Measurements from ENCODE around the gene SCARF2.
"Not testable (repeated sequence)": the region's sequence is repeated elsewhere in the genome, so short reads cannot be mapped to it uniquely, and the experiment has no call there.

SCARF2 gene

DNA sequence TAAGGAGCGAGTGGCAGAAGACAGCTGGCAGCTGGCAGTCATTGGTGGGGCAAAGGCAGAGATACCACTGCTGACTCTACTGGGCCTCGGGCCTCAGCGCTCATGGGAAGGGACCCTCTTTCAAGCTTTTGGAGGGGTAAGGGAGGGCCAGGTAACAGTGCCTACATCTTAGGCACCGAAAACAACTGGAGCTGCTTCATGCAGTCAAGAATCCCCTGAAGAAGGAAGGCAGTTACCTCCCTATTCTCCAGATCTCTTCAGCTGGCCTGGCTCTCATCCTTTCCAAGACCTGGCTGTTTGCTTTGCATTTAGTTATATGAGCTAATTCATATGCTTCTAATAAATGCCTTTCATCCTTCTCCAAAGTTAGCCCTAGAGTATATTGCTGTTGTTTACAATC is 59.5 kb downstream of the SCARF2 start:
- no peak overlapping the region for H3K9ac ChIP-seq (ENCODE audit: low read length)
- no peak overlapping the region for H3K4me2 ChIP-seq (ENCODE audit: low read length)

DNA sequence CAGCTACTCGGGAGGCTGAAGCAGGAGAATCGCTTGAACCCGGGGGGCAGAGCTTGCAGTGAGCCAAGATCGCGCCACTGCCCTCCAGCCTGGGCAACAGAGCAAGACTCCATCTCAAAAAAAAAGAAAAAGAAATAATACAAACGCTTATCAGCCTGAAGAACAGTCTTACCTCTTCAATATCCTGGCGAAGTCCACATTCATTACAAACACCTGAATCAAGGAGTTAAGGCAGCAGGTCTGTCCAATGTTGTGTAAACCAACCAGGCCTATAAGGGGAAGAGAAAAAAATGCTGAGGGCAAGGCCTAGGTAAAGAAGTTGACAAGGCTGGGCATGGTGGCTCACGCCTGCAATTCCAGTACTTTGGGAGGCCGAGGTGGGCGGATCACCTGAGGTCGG is 60.6 kb downstream of the SCARF2 start:
- H3F3A ChIP-seq (ENCODE audit: insufficient read depth, low read length); H4K20me1 ChIP-seq (ENCODE audit: insufficient read depth, low read length); H3K9me3 ChIP-seq (ENCODE audit: low read length); H3K9me2 ChIP-seq (ENCODE audit: low read depth, low read length); H3K4me2 ChIP-seq (ENCODE audit: low read length); H3K36me3 ChIP-seq (ENCODE audit: insufficient read depth, low read length); H3K9ac ChIP-seq (ENCODE audit: low read length); H3K27ac ChIP-seq (ENCODE audit: low read depth, low read length, poor library complexity, severe bottlenecking); H3K4me1 ChIP-seq (ENCODE audit: insufficient read depth, low read length, severe bottlenecking); H2AFZ ChIP-seq (ENCODE audit: low read length); H3K27me3 ChIP-seq (ENCODE audit: insufficient read depth, low read length); H3K4me3 ChIP-seq (ENCODE audit: low read depth, low read length, poor library complexity, severe bottlenecking); H3K79me2 ChIP-seq (ENCODE audit: insufficient read depth, low read length): not testable (repeated sequence)

More for the DNA sequence above, 59.5 kb downstream of the SCARF2 start:
- Histone ChIP-seq H3K9me2 (ENCODE audit: low read depth, low read length) (no peaks in the 10 kb centered on the region), H2AFZ (ENCODE audit: low read length) (no peak overlapping the region), H3K27ac (ENCODE audit: low read depth, low read length, poor library complexity, severe bottlenecking) (no peak overlapping the region), H3F3A (ENCODE audit: insufficient read depth, low read length) (no peaks in the 10 kb centered on the region), H4K20me1 (ENCODE audit: insufficient read depth, low read length) (no peaks in the 10 kb centered on the region), H3K4me3 (ENCODE audit: low read depth, low read length, poor library complexity, severe bottlenecking) (no peak overlapping the region), H3K4me1 (ENCODE audit: insufficient read depth, low read length, severe bottlenecking) (no peaks in the 10 kb centered on the region), H3K9me3 (ENCODE audit: low read length) (no peaks in the 10 kb centered on the region), H3K79me2 (ENCODE audit: insufficient read depth, low read length) (no peaks in the 10 kb centered on the region), H3K36me3 (ENCODE audit: insufficient read depth, low read length) (no peaks in the 10 kb centered on the region), H3K27me3 (ENCODE audit: insufficient read depth, low read length) (no peaks in the 10 kb centered on the region)
- TF ChIP-seq, protein P1, sequence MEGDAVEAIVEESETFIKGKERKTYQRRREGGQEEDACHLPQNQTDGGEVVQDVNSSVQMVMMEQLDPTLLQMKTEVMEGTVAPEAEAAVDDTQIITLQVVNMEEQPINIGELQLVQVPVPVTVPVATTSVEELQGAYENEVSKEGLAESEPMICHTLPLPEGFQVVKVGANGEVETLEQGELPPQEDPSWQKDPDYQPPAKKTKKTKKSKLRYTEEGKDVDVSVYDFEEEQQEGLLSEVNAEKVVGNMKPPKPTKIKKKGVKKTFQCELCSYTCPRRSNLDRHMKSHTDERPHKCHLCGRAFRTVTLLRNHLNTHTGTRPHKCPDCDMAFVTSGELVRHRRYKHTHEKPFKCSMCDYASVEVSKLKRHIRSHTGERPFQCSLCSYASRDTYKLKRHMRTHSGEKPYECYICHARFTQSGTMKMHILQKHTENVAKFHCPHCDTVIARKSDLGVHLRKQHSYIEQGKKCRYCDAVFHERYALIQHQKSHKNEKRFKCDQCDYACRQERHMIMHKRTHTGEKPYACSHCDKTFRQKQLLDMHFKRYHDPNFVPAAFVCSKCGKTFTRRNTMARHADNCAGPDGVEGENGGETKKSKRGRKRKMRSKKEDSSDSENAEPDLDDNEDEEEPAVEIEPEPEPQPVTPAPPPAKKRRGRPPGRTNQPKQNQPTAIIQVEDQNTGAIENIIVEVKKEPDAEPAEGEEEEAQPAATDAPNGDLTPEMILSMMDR (IDR thresholded peaks at IDR 0.05; ENCODE audit: low read length): no peak
- no peak for TF ChIP-seq EZH2 (IDR thresholded peaks at IDR 0.05; ENCODE audit: borderline replicate concordance, low read length)

DNA sequence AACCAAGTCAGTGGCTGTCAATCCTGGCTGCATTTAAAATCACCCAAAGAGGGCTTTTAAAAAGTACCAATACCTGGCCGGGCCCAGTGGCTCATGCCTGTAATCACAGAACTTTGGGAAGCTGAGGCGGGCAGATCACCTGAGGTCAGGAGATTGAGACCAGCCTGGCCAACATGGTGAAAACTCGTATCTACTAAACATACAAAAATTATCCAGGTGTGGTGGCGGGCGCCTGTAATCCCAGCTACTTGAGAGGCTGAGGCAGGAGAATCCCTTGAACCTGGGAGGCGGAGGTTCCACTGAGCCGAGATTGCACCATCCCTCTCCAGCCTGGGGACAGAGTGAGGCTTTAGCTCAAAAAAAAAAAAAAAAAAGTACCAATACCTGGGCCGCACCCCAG is 61.3 kb downstream of the SCARF2 start:
- H3K4me3 ChIP-seq (ENCODE audit: low read depth, low read length, poor library complexity, severe bottlenecking); H3K9ac ChIP-seq (ENCODE audit: low read length); H3K4me2 ChIP-seq (ENCODE audit: low read length); H3K36me3 ChIP-seq (ENCODE audit: insufficient read depth, low read length); H3K4me1 ChIP-seq (ENCODE audit: insufficient read depth, low read length, severe bottlenecking); H3K27ac ChIP-seq (ENCODE audit: low read depth, low read length, poor library complexity, severe bottlenecking); H3K9me3 ChIP-seq (ENCODE audit: low read length); H3K79me2 ChIP-seq (ENCODE audit: insufficient read depth, low read length); H3F3A ChIP-seq (ENCODE audit: insufficient read depth, low read length); H4K20me1 ChIP-seq (ENCODE audit: insufficient read depth, low read length); H3K27me3 ChIP-seq (ENCODE audit: insufficient read depth, low read length); H3K9me2 ChIP-seq (ENCODE audit: low read depth, low read length); H2AFZ ChIP-seq (ENCODE audit: low read length): not testable (repeated sequence)
